Loucy (cell line): ENCODE data around the gene CD46.

Experiments used
- CTCF ChIP-seq: fragments of 200-600 bp; sonication (generic); conservative IDR thresholded peaks from 2 replicates; pipeline ENCODE4 v1.5.1; 2014; ENCODE audit warnings: mild to moderate bottlenecking, antibody characterized with exemption, low read length
- EZH2phosphoT487 ChIP-seq: fragments of 200-600 bp; IDR thresholded peaks from 2 replicates; pipeline ENCODE4 v1.6.1; 2018; ENCODE audit warnings: antibody characterized with exemption, mild to moderate bottlenecking, moderate library complexity, borderline replicate concordance

- TF ChIP-seq CTCF, result no peak
- TF ChIP-seq EZH2phosphoT487, result no peak
Measured at GRCh38 chr1:207810173-207810572, 58.3 kb downstream of the CD46 start.
